Measurements from ENCODE around the gene SORCS2.

Gene SORCS2

DNA sequence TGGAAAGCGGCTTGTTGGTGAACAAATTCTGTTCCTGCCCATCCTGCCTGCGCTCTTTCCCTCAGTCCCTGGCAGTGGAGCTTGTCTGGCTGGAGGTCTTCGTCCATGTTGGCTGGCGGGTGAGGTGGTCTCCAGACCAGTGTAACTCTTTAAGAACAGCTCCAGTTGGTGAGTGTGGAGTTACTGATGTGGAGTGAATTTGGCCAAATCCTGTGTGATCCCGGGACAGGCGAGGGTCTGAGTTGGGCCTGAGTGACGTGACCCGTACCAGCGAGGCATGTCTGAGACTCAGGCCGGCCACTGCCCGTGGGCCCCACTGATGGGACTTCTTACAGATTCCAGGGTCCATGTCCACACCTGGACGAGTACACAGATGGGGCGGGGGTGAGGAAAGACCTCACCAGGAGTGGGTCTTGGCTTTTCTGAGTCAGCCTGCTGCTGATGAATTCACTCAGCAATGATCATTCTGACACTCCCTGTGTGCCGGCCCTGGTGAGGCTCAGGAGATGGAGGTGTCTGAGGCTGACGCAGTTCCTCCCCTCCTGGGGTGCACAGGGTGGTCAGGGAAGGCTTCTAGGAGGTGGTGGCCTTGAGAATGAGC lies 196.9 kb downstream of the SORCS2 start:
- no peak overlapping the region for H3K4me3 ChIP-seq (ENCODE audit: low read depth, low read length)
- TF ChIP-seq MYC (IDR thresholded peaks at IDR 0.05; ENCODE audit: low read depth, low read length) (no peak), POLR2A (IDR thresholded peaks at IDR 0.05; ENCODE audit: extremely low read depth, insufficient read length) (no peak)
- TF ChIP-seq, protein P1, sequence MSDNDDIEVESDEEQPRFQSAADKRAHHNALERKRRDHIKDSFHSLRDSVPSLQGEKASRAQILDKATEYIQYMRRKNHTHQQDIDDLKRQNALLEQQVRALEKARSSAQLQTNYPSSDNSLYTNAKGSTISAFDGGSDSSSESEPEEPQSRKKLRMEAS (IDR thresholded peaks at IDR 0.05; ENCODE audit: low read depth, low read length), result no peak
- TF ChIP-seq, protein P2, sequence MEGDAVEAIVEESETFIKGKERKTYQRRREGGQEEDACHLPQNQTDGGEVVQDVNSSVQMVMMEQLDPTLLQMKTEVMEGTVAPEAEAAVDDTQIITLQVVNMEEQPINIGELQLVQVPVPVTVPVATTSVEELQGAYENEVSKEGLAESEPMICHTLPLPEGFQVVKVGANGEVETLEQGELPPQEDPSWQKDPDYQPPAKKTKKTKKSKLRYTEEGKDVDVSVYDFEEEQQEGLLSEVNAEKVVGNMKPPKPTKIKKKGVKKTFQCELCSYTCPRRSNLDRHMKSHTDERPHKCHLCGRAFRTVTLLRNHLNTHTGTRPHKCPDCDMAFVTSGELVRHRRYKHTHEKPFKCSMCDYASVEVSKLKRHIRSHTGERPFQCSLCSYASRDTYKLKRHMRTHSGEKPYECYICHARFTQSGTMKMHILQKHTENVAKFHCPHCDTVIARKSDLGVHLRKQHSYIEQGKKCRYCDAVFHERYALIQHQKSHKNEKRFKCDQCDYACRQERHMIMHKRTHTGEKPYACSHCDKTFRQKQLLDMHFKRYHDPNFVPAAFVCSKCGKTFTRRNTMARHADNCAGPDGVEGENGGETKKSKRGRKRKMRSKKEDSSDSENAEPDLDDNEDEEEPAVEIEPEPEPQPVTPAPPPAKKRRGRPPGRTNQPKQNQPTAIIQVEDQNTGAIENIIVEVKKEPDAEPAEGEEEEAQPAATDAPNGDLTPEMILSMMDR (IDR thresholded peaks at IDR 0.05; ENCODE audit: low read depth, low read length), result no peak
- no peak for DNase-seq (ENCODE audit: low read depth)

DNA sequence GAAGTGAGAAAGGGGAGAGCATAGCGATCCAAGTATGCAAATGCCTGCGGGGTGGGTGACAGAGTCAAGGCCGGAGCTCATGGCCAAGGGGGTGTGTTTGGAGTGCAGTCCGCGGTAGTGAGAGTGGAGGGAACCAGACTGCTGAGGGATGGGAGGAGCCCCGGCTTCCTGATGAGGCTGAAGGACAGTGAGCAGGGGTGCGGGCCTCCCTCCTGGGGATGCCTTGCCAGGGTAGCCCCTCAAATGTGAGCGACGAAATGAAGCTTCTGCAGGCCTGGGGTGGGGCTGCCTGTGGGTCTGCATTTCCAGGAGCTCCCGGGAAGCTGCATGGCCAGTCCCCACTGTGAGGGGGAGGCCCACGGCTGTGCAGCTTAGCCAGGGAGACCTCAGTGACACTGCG lies 197.4 kb downstream of the SORCS2 start:
- DNase-seq (ENCODE audit: low read depth), result no peak
- H3K4me3 ChIP-seq (ENCODE audit: low read depth, low read length), result no peak overlapping the region
- TF ChIP-seq POLR2A (IDR thresholded peaks at IDR 0.05; ENCODE audit: extremely low read depth, insufficient read length) (no peak), MYC (IDR thresholded peaks at IDR 0.05; ENCODE audit: low read depth, low read length) (no peak)
- TF ChIP-seq, protein P1 (IDR thresholded peaks at IDR 0.05; ENCODE audit: low read depth, low read length), result no peak
- TF ChIP-seq, protein P2 (IDR thresholded peaks at IDR 0.05; ENCODE audit: low read depth, low read length), result no peak

DNA sequence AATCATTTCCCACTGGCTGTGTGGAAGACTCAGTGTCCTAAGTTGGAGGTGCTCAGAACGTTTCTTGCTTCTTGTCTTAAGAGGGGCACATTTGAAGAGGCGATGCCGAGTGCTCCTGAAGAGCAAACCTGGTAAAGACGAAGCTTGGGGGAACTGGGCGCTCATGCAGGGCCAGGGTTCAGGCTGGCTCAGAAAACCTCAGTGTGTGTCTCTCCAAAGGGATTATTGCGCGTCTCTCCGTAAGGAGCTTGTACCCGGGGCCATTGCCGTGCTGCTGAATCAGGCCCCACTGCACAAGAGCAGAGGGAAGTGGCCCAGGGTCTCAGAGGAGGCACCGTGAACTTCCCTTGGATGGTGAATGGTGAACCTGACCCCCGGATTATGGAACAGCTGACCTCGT lies 198.0 kb downstream of the SORCS2 start:
- DNase-seq (ENCODE audit: low read depth), result no peak

DNA sequence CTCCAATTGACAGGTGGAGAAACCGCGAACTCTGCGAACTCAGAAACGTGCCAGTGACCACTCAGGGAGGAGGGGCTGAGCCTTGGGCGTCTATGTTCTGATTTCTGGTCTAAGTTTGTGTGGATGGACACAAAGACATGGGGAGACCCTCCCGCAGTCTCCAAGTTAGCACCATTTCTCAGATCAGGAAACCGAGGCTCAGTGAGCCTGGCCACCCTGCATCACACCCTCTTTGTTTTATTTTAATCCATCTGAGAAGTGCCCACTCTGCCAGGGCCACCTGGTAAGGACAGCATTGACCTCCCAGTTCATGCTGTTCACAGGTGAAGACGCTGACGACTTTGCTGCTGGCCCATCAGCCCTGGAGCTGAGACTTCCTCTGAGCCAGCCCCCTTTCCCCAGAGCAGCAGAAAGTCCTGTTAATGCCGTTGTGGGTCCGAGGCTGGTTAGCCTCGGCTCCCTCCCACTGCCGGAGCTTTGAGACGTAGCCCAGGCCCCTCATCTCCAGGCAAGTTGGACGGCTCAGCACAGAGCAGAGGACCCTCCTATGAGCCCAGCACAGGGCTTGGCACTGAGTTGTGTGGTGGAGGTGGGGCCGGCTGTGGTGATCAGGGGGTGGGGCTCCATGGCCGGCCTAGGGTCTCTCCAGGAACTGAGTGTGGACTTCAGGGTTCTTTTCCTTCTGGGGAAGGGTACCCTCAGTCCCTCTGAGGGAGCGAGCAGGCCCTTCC lies 198.7 kb downstream of the SORCS2 start:
- no peak overlapping the region for H3K4me3 ChIP-seq (ENCODE audit: low read depth, low read length)
- DNase-seq (ENCODE audit: low read depth), result no peak
- no peak for TF ChIP-seq POLR2A (IDR thresholded peaks at IDR 0.05; ENCODE audit: extremely low read depth, insufficient read length)
- TF ChIP-seq MYC (IDR thresholded peaks at IDR 0.05; ENCODE audit: low read depth, low read length), result no peak
- TF ChIP-seq, protein P2 (IDR thresholded peaks at IDR 0.05; ENCODE audit: low read depth, low read length), result no peak
- TF ChIP-seq, protein P1 (IDR thresholded peaks at IDR 0.05; ENCODE audit: low read depth, low read length), result no peak

More for the DNA sequence above, 198.0 kb downstream of the SORCS2 start:
- H3K4me3 ChIP-seq (ENCODE audit: low read depth, low read length), result no peak overlapping the region
- TF ChIP-seq MYC (IDR thresholded peaks at IDR 0.05; ENCODE audit: low read depth, low read length) (no peak), POLR2A (IDR thresholded peaks at IDR 0.05; ENCODE audit: extremely low read depth, insufficient read length) (no peak)
- TF ChIP-seq, protein P1 (IDR thresholded peaks at IDR 0.05; ENCODE audit: low read depth, low read length), result no peak
- TF ChIP-seq, protein P2 (IDR thresholded peaks at IDR 0.05; ENCODE audit: low read depth, low read length), result no peak

DNA sequence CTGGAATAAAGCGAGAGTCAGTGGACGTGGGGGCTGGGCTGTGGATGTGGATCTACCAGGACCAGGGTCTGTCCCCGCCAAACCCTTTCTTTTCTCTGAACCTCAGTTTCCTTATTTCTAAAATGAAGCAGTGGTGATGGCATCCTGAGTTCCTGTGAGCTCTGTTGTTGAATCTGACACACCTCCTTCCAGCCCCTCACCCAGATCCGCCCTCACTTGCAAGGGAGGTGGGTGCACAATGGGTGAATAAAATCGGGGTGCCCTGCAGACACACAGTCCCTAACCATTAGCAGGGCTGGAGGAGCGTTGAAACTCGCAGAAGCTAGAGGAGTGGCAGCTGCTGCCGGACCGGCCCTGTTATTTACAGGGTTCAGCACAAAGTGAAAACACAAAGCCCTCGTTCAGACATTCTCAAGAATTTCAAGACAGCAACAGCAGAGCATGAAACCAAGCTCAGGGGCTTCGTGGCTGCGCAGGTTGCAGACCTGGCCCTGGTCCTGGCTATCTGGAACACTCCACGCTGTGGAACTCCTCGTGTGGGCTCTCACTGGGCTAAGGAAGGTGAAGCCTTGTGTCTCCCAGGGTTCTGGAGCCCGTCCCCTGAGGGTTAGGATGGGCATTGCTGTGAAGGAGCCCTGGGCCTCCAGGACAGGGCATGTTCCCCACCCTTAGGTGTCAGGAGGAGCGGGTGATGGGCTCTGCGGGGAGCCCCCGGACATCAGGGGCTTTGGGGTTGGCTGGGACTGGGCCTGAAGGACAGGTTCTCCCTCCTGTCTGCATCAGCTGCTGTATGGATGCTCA lies 199.5 kb downstream of the SORCS2 start:
- H3K4me3 ChIP-seq (ENCODE audit: low read depth, low read length), result no peak overlapping the region
- DNase-seq (ENCODE audit: low read depth), result no peak
- TF ChIP-seq POLR2A (IDR thresholded peaks at IDR 0.05; ENCODE audit: extremely low read depth, insufficient read length) (no peak), MYC (IDR thresholded peaks at IDR 0.05; ENCODE audit: low read depth, low read length) (no peak)
- TF ChIP-seq, protein P1 (IDR thresholded peaks at IDR 0.05; ENCODE audit: low read depth, low read length), result no peak
- TF ChIP-seq, protein P2 (IDR thresholded peaks at IDR 0.05; ENCODE audit: low read depth, low read length), result no peak
